CD4-positive, alpha-beta T cell (primary cell): Measurements from ENCODE around the gene AXL. TPM values are rescaled to one million over a fixed set of nuclear protein-coding genes. Genes with fewer than 3 reads are reported as not detected.

Source experiments
- ATAC-seq: fragments of 200-7000 bp; cut with Tn5 transposase; one replicate; pipeline ENCODE4 v1.10.0; 2022; ENCODE audit warnings: mild to moderate bottlenecking; ENCODE audit not compliant: poor library complexity
- CTCF ChIA-PET: fragments of 350-600 bp; sonication (Branson Sonifier 250); formaldehyde crosslinking; loops from one replicate; lab custom pipeline; 2021; ENCODE audit warnings: antibody characterized with exemption, inconsistent platforms; lab: Charles Lee
- POLR2A ChIA-PET: fragments of 350-600 bp; sonication (Branson Sonifier 250); formaldehyde crosslinking; loops from one replicate; lab custom pipeline; 2021; ENCODE audit warnings: antibody characterized with exemption, inconsistent platforms; lab: Charles Lee
- DNase-seq, 14 experiments: peaks; one replicate each; pipeline ENCODE4 v3.0.0-alpha.2; 2013 to 2020; ENCODE audit warnings: mixed read lengths in 2 of 14
- H3K27ac ChIP-seq, 2 donors: one replicate each; pipeline versions ENCODE4 v1.5.1 to v1.7.0; 2013; ENCODE audit warnings: low read length in 2 of 2, low read depth in 1 of 2, mild to moderate bottlenecking in 1 of 2
- H3K27me3 ChIP-seq, 2 experiments: 1 replicate in 1 of 2; 2 replicates in 1 of 2; pipeline versions ENCODE4 v1.6.1 to v1.7.0; 2013; ENCODE audit warnings: low read length in 2 of 2, control low read depth in 1 of 2, mild to moderate bottlenecking in 1 of 2, moderate library complexity in 1 of 2; ENCODE audit not compliant: insufficient read depth in 2 of 2, control insufficient read depth in 1 of 2
- H3K36me3 ChIP-seq: one replicate; pipeline ENCODE4 v1.6.1; 2013; ENCODE audit warnings: low read length, control low read depth; ENCODE audit not compliant: insufficient read depth
- H3K4me1 ChIP-seq: one replicate; pipeline ENCODE4 v1.6.1; 2013; ENCODE audit warnings: low read length, control low read depth; ENCODE audit not compliant: insufficient read depth
- H3K4me3 ChIP-seq: one replicate; pipeline ENCODE4 v1.5.1; 2013; ENCODE audit warnings: mild to moderate bottlenecking, low read length, moderate library complexity
- H3K9me3 ChIP-seq, 2 experiments: 1 replicate in 1 of 2; 2 replicates in 1 of 2; pipeline versions ENCODE4 v1.6.1 to v1.7.0; 2013; ENCODE audit warnings: low read length in 2 of 2, mild to moderate bottlenecking in 2 of 2, control low read depth in 1 of 2, moderate library complexity in 1 of 2; ENCODE audit not compliant: control insufficient read depth in 1 of 2, insufficient read depth in 1 of 2
- H3K27ac Mint-ChIP-seq: one replicate; pipeline ENCODE4 v1.8.0; 2020; ENCODE audit warnings: mixed read lengths
- H3K27me3 Mint-ChIP-seq: one replicate; pipeline ENCODE4 v1.8.0; 2021; ENCODE audit warnings: mixed read lengths
- H3K36me3 Mint-ChIP-seq: one replicate; pipeline ENCODE4 v1.8.0; 2021; ENCODE audit warnings: low read depth, mixed read lengths
- H3K4me1 Mint-ChIP-seq: one replicate; pipeline ENCODE4 v1.8.0; 2021; ENCODE audit warnings: low read depth, mixed read lengths
- H3K4me3 Mint-ChIP-seq: one replicate; pipeline ENCODE4 v1.8.0; 2020; ENCODE audit warnings: mild to moderate bottlenecking, mixed read lengths
- H3K9me3 Mint-ChIP-seq: one replicate; pipeline ENCODE4 v1.8.0; 2020; ENCODE audit warnings: mixed read lengths
- intact Hi-C, 2 experiments: fragments of 100-400 bp; cut with DNase I in 1 of 2; cut with micrococcal nuclease in 1 of 2; formaldehyde crosslinking; loops; one replicate each; pipeline versions ENCODE4 v1.15.1 to v1.9.0; 2023 to 2025; cut with DNase I, micrococcal nuclease
- total RNA-seq, 174 experiments: library from RNA in 2 of 174; stranded (reverse) in 2 of 174; gene quantifications; one replicate each; pipeline ENCODE4 v1.2.3 and lab custom pipeline; 2021 to 2026
- TF ChIP-seq, protein P1 (sequence below): fragments of 200-600 bp; IDR thresholded peaks from one replicate; pipeline ENCODE4 v1.8.0; 2022; ENCODE audit warnings: antibody characterized with exemption, mild to moderate bottlenecking

Gene AXL
- total RNA-seq, 2 experiments from 2014 or later = 0.30 to 0.42 TPM

DNA sequence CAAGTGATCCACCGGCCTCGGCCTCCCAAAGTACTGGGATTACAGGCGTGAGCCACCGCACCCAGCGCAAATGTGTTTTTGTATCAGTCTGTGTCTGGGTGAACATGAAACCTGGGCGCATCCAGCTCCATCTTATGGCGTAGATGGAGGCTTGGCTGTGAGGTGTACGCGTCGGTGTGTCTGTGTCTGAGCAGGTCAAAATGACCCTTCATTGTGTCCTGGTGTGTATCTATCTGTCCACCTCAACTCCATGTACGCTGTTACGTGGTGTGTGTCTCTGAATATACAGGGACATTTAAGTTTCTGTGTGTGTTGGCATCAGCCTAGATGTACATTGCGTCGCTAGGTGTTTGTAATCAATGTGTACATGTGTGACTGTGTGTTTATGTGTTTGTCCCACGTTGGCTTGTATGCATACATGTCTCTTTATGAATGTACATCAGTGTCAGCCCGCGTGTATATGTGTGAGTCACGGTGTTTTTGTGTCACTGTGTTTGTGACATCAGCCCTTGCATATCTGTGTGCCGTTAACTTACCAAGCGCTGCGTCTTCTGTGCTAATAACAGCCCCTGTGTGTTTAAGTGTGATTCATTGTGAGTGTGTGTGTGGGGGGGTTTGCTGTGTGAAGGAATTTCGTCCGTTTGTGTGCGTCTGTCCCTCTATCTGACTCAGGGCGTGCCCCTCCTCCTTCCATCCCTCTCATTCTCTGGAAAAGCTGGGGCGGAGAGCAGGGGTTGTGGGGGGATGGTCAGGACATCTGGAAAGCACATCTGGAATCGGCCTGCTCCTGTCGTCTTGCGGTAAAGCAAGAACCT lies 6.4 kb downstream of the AXL start:
- peaks cover 18% of the 10 kb centered on the region for H3K4me1 Mint-ChIP-seq
- ATAC-seq = peak; percentile 55
- Histone ChIP-seq H3K27ac (no peak overlapping the region), H3K4me1 (peaks cover 16% of the 10 kb centered on the region), H3K27me3 (peaks cover 0 to 6% of the 10 kb centered on the region in 2 experiments), H3K36me3 (no peaks in the 10 kb centered on the region), H3K4me3 (peak overlapping the region; percentile 60), H3K9me3 (peaks cover 0 to 3% of the 10 kb centered on the region in 2 experiments)
- peaks cover 17% of the 10 kb centered on the region for H3K27me3 Mint-ChIP-seq
- no peaks in the 10 kb centered on the region for H3K36me3 Mint-ChIP-seq
- CTCF ChIA-PET = interaction anchor here (1.2 to 1.6 kb wide), 2 partner anchors 21 to 37 kb away, joined by 4 to 5 read pairs; no protein-coding TSS in a partner anchor
- POLR2A ChIA-PET = interaction anchor here (1.0 to 2.6 kb wide), 3 partner anchors 21 to 38 kb away, joined by 3 to 28 read pairs (median 8); partner anchors contain the start of gene HNRNPUL1
- TF ChIP-seq, protein P1, sequence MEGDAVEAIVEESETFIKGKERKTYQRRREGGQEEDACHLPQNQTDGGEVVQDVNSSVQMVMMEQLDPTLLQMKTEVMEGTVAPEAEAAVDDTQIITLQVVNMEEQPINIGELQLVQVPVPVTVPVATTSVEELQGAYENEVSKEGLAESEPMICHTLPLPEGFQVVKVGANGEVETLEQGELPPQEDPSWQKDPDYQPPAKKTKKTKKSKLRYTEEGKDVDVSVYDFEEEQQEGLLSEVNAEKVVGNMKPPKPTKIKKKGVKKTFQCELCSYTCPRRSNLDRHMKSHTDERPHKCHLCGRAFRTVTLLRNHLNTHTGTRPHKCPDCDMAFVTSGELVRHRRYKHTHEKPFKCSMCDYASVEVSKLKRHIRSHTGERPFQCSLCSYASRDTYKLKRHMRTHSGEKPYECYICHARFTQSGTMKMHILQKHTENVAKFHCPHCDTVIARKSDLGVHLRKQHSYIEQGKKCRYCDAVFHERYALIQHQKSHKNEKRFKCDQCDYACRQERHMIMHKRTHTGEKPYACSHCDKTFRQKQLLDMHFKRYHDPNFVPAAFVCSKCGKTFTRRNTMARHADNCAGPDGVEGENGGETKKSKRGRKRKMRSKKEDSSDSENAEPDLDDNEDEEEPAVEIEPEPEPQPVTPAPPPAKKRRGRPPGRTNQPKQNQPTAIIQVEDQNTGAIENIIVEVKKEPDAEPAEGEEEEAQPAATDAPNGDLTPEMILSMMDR = no peak
- H3K9me3 Mint-ChIP-seq = no peaks in the 10 kb centered on the region
- intact Hi-C loops = loop anchor here (1.0 to 5.0 kb wide), 2 partner anchors 37 kb away; partner anchors contain the start of gene HNRNPUL1 (in 1 of the 2)
- peak overlapping the region; percentile 95 for H3K4me3 Mint-ChIP-seq
- H3K27ac Mint-ChIP-seq = peak overlapping the region; percentile 85
- peak in 9 of 14 experiments; percentile 8 to 71 (median 28) for DNase-seq

DNA sequence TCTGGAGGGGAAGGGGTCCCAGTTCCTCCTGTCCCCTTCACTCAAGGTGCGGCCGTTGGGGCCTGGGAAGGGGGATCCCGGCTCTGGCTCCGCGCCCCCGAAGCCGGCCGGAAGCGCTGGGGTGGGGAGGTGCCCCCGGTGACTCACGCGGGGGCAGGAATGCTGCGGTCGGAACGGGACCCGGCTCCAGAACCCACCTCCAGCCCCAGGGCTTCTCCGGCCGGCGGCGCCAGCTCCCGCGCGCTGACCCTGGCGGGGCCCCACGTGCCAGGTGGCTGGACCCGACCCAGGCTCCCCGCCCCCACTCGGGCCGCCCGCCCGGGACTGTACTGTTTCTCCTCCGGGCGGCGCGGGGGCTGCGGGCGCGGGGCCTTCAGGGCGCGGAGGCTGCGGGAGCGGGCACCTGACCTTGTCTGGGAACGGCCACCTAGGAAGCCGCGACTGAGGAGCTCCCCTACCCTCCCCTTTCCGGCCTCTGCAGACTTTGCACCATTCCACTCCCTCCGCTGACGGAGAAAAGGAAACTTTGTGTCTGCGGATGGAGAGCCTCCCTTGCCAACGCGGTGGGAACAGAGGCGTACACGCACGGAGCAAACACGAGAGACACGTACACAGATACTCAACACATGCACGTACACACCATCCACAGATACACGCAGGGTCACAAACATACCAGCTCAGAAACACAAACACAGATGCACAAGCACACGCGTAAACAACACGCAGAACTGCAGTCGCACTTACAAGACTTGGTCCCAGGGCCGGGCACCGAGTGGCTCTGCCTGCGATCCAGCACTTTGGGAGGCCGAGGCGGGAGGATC lies 7.2 kb downstream of the AXL start:
- peak; percentile 74 for ATAC-seq
- H3K36me3 ChIP-seq = no peaks in the 10 kb centered on the region
- peak overlapping the region; percentile 85 for H3K27ac Mint-ChIP-seq
- peaks cover 16% of the 10 kb centered on the region for H3K4me1 ChIP-seq
- H3K4me3 Mint-ChIP-seq = peak overlapping the region; percentile 86
- H3K27ac ChIP-seq = no peak overlapping the region
- DNase-seq = peak in 13 of 14 experiments; percentile 8 to 71 (median 38)
- H3K36me3 Mint-ChIP-seq = no peaks in the 10 kb centered on the region
- POLR2A ChIA-PET = interaction anchor here (1.0 to 2.6 kb wide), 3 partner anchors 22 to 37 kb away, joined by 3 to 28 read pairs (median 8); partner anchors contain the start of gene HNRNPUL1
- H3K4me1 Mint-ChIP-seq = peaks cover 18% of the 10 kb centered on the region
- no peaks in the 10 kb centered on the region for H3K9me3 ChIP-seq
- H3K9me3 Mint-ChIP-seq = no peaks in the 10 kb centered on the region
- CTCF ChIA-PET = interaction anchor here (1.2 to 1.6 kb wide), 2 partner anchors 22 to 36 kb away, joined by 4 to 5 read pairs; no protein-coding TSS in a partner anchor
- intact Hi-C loops = loop anchor here in 1 of 2 experiments (5.0 kb wide), 1 partner anchor 36 kb away; the partner anchor contains the start of gene HNRNPUL1
- peak overlapping the region; percentile 60 for H3K4me3 ChIP-seq
- TF ChIP-seq, protein P1 = peak; percentile 7
- peaks cover 8% of the 10 kb centered on the region for H3K27me3 Mint-ChIP-seq
- peaks cover 0 to 2% of the 10 kb centered on the region in 2 experiments for H3K27me3 ChIP-seq

DNA sequence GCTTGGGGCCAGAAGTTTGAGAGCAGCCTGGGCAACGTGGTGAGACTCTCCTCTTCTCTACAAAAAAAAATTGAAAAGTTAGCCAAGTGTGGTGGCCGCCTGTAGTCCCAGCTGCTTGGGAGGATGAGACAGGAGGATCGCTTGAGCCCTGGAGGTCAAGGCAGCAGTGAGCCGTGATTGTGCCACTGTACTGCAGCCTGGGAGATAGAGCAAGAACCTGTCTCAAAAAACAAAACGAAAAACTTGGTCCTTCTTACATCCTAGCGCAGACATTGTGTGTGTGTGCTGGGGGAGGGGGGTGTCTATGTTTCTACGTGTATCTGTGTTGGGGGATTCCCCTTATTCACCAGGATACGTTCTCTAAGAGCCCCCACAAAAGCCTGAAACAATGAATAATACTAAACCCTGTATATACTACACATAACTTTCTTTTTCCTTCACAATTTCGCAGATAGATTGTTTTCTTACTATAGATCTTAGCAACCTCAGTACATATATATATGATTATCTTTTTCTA lies 7.9 kb downstream of the AXL start:
- POLR2A ChIA-PET = interaction anchor here (1.0 to 2.6 kb wide), 3 partner anchors 22 to 36 kb away, joined by 3 to 28 read pairs (median 8); partner anchors contain the start of gene HNRNPUL1
- CTCF ChIA-PET = interaction anchor here (1.2 kb wide), 1 partner anchor 36 kb away, joined by 4 read pairs; no protein-coding TSS in a partner anchor
- no peak for ATAC-seq

More for the DNA sequence above, 7.9 kb downstream of the AXL start:
- Histone ChIP-seq H3K27me3 (no peaks in the 10 kb centered on the region), H3K27ac (no peak overlapping the region), H3K4me1 (peaks cover 16% of the 10 kb centered on the region), H3K9me3 (no peaks in the 10 kb centered on the region), H3K36me3 (no peaks in the 10 kb centered on the region), H3K4me3 (peak overlapping the region; percentile 60)
- Mint-ChIP-seq H3K9me3 (no peaks in the 10 kb centered on the region), H3K4me3 (peak overlapping the region; percentile 86), H3K36me3 (no peaks in the 10 kb centered on the region), H3K4me1 (peaks cover 18% of the 10 kb centered on the region), H3K27me3 (peaks cover 4% of the 10 kb centered on the region), H3K27ac (peak overlapping the region; percentile 76)
- intact Hi-C loops = loop anchor here in 1 of 2 experiments (5.0 kb wide), 1 partner anchor 35 kb away; the partner anchor contains the start of gene HNRNPUL1
- DNase-seq = peak in 1 of 14 experiments; percentile 37
- TF ChIP-seq, protein P1 = no peak
